Muscle of leg (tissue), 11 donors: ENCODE results near the gene DISC1. TPM values are rescaled to one million over a fixed set of nuclear protein-coding genes. Genes with fewer than 3 reads are reported as not detected.
"Not testable (repeated sequence)": the region's sequence is repeated elsewhere in the genome, so short reads cannot be mapped to it uniquely, and the experiment has no call there.

Experiments
- DNase-seq: peaks from one replicate; pipeline ENCODE4 v3.0.0; 2013
- H3K27ac ChIP-seq: one replicate; pipeline ENCODE4 v1.5.1; 2013; ENCODE audit warnings: mild to moderate bottlenecking, low read length, control low read depth
- H3K27me3 ChIP-seq: one replicate; pipeline ENCODE4 v1.6.1; 2013; ENCODE audit warnings: low read length; ENCODE audit not compliant: control insufficient read depth, insufficient read depth
- H3K36me3 ChIP-seq: one replicate; pipeline ENCODE4 v1.6.1; 2013; ENCODE audit warnings: low read length; ENCODE audit not compliant: control insufficient read depth, insufficient read depth
- H3K4me1 ChIP-seq: one replicate; pipeline ENCODE4 v1.6.1; 2013; ENCODE audit warnings: low read length; ENCODE audit not compliant: control insufficient read depth, insufficient read depth
- H3K4me3 ChIP-seq: one replicate; pipeline ENCODE4 v1.5.1; 2013; ENCODE audit warnings: low read length, control low read depth
- H3K9me3 ChIP-seq: replicated peaks from 2 replicates; pipeline ENCODE4 v1.6.1; 2013; ENCODE audit warnings: low read depth, low read length; ENCODE audit not compliant: control insufficient read depth
- WGBS: methylation state at CpG from one replicate; pipeline ENCODE4 v1.1.5; 2013; ENCODE audit warnings: missing lambda C conversion rate; ENCODE audit not compliant: insufficient coverage; 5-methylcytosine and 5-hydroxymethylcytosine counted together
- polyA plus RNA-seq, 8 donors: library from polyadenylated mRNA; unstranded; fragments of 120-200 nt; gene quantifications; one replicate each; pipeline versions ENCODE4 v1.2.1 to v1.2.3, GENCODE V29; 2013; ENCODE audit warnings: inconsistent platforms in 1 of 8, low replicate concordance in 1 of 8; ENCODE audit not compliant: insufficient read length in 8 of 8, insufficient read depth in 1 of 8
- total RNA-seq: library from RNA; stranded (reverse); fragments of 120-200 nt; gene quantifications from one replicate; pipeline ENCODE4 v1.2.4, GENCODE V29; 2013

DISC1 gene
- total and polyA plus RNA-seq, 9 donors: 4.5 to 10.7 (median 7.3) TPM

GRCh38 chr1:231636157-231636556 is 9.6 kb downstream of the DISC1 start:
- no peaks in the 10 kb centered on the region for H3K27me3 ChIP-seq
- no peak overlapping the region for H3K27ac ChIP-seq
- no CpG with 5 or more reads among the region's 4 CpGs for WGBS
- DNase-seq: peak; percentile 52
- H3K36me3 ChIP-seq: no peaks in the 10 kb centered on the region
- no peaks in the 10 kb centered on the region for H3K9me3 ChIP-seq
- H3K4me3 ChIP-seq: no peak overlapping the region
- H3K4me1 ChIP-seq: peaks cover 2% of the 10 kb centered on the region

- H3K9me3 ChIP-seq, H3K27ac ChIP-seq, H3K27me3 ChIP-seq, H3K4me3 ChIP-seq, H3K4me1 ChIP-seq, H3K36me3 ChIP-seq, DNase-seq: not testable (repeated sequence)
- no CpG with 5 or more reads among the region's 2 CpGs for WGBS
These were observed 10.3 kb downstream of the DISC1 start for GRCh38 chr1:231636922-231637321.

- Histone ChIP-seq H3K4me3 (no peak overlapping the region), H3K36me3 (no peaks in the 10 kb centered on the region), H3K9me3 (no peaks in the 10 kb centered on the region), H3K27me3 (no peaks in the 10 kb centered on the region), H3K4me1 (peaks cover 8% of the 10 kb centered on the region), H3K27ac (no peak overlapping the region)
- no peak for DNase-seq
- no CpG with 5 or more reads among the region's 1 CpG for WGBS
These were observed 12.1 kb downstream of the DISC1 start for GRCh38 chr1:231638647-231639046.

- Histone ChIP-seq H3K9me3 (no peaks in the 10 kb centered on the region), H3K27ac (no peak overlapping the region), H3K4me1 (peaks cover 9% of the 10 kb centered on the region), H3K36me3 (no peaks in the 10 kb centered on the region), H3K4me3 (no peak overlapping the region), H3K27me3 (no peaks in the 10 kb centered on the region)
- DNase-seq: no peak
- no CpG with 5 or more reads among the region's 1 CpG for WGBS
These were observed 13.2 kb downstream of the DISC1 start for GRCh38 chr1:231639819-231640218.

GRCh38 chr1:231641444-231641843 is 14.9 kb downstream of the DISC1 start:
- not testable (repeated sequence) for H3K36me3 ChIP-seq
- 92% methylated on average over 8 of the region's 9 CpGs for WGBS

GRCh38 chr1:231642061-231642460 is 15.5 kb downstream of the DISC1 start:
- not testable (repeated sequence) for H3K4me1 ChIP-seq, DNase-seq, H3K27ac ChIP-seq, H3K4me3 ChIP-seq, H3K36me3 ChIP-seq, H3K27me3 ChIP-seq, H3K9me3 ChIP-seq
- WGBS: 94% methylated on average over 24 of the region's 36 CpGs

More at GRCh38 chr1:231641444-231641843, 14.9 kb downstream of the DISC1 start:
- DNase-seq, H3K27me3 ChIP-seq, H3K27ac ChIP-seq, H3K4me1 ChIP-seq, H3K4me3 ChIP-seq, H3K9me3 ChIP-seq: not testable (repeated sequence)

GRCh38 chr1:231642618-231643017 is 16.0 kb downstream of the DISC1 start:
- no peaks in the 10 kb centered on the region for H3K9me3 ChIP-seq
- H3K4me1 ChIP-seq: peaks cover 7% of the 10 kb centered on the region
- no peak for DNase-seq
- no peak overlapping the region for H3K4me3 ChIP-seq
- H3K27ac ChIP-seq: no peak overlapping the region
- H3K27me3 ChIP-seq: no peaks in the 10 kb centered on the region
- no CpG with 5 or more reads among the region's 2 CpGs for WGBS
- H3K36me3 ChIP-seq: no peaks in the 10 kb centered on the region

GRCh38 chr1:231643071-231643934 is 16.7 kb downstream of the DISC1 start:
- no peaks in the 10 kb centered on the region for H3K9me3 ChIP-seq
- DNase-seq: peak; percentile 36
- no peaks in the 10 kb centered on the region for H3K36me3 ChIP-seq
- no peak overlapping the region for H3K4me3 ChIP-seq
- peaks cover 7% of the 10 kb centered on the region for H3K4me1 ChIP-seq
- no peaks in the 10 kb centered on the region for H3K27me3 ChIP-seq
- no peak overlapping the region for H3K27ac ChIP-seq
- WGBS: 92% methylated on average over 2 of the region's 13 CpGs

- no peak for DNase-seq
- Histone ChIP-seq H3K36me3 (no peaks in the 10 kb centered on the region), H3K9me3 (no peaks in the 10 kb centered on the region), H3K27me3 (no peaks in the 10 kb centered on the region), H3K4me3 (no peak overlapping the region), H3K27ac (no peak overlapping the region), H3K4me1 (peaks cover 7% of the 10 kb centered on the region)
These were observed 17.3 kb downstream of the DISC1 start for GRCh38 chr1:231643935-231644237.

GRCh38 chr1:231645634-231646033 is 19.0 kb downstream of the DISC1 start:
- H3K36me3 ChIP-seq, H3K9me3 ChIP-seq, H3K27me3 ChIP-seq, H3K4me3 ChIP-seq, H3K27ac ChIP-seq, DNase-seq, H3K4me1 ChIP-seq: not testable (repeated sequence)
- WGBS: 100% methylated on average over 2 of the region's 6 CpGs

GRCh38 chr1:231646165-231646564 is 19.6 kb downstream of the DISC1 start:
- H3K27ac ChIP-seq, H3K4me3 ChIP-seq, H3K9me3 ChIP-seq, H3K27me3 ChIP-seq, H3K36me3 ChIP-seq, DNase-seq, H3K4me1 ChIP-seq: not testable (repeated sequence)
- no CpG with 5 or more reads among the region's 4 CpGs for WGBS
